ENCODE measurements around the gene PLEK. TPM values are rescaled to one million over a fixed set of nuclear protein-coding genes. Genes with fewer than 3 reads are reported as not detected.

Gene PLEK
- total RNA-seq, 1 donor from 2014 or later, result not detected

DNA sequence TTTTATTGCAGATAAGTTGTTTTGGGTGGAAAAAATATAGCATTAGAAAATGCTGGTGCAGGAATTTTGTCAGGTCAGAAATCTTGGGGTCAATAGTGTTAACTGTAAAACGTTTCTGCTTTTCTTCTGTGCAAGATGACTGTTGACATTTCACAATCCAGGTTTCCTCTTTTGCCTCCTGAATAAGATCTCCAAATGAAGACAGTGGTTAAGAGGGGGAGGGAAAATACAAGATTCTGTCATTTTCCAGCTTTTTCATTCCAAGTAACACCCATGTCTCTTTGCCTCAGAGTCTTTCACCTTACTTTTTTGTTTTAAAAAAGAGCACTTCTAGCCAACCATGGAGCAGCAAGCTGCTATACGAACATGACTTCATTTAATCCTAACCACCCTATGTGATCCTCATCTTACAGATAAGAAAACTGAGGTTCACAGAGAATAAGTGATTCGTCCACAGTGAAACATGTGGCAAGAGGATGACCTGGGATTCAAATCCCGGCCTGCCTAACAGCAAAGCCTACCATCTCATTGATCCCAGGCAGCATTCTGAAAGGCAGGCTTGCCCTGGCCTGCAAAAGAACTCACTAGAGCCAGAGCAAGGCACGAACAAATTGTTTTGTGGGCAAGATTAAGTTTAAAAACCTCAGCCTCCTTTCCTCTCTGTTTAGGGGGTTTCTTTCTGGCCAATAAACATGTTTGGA lies 3.0 kb downstream of the PLEK start:
- Mint-ChIP-seq H3K27ac (ENCODE audit: unreplicated experiment) (no peak overlapping the region), H3K9me3 (ENCODE audit: unreplicated experiment) (no peaks in the 10 kb centered on the region), H3K27me3 (ENCODE audit: unreplicated experiment) (no peaks in the 10 kb centered on the region), H3K4me1 (ENCODE audit: unreplicated experiment) (no peaks in the 10 kb centered on the region), H3K36me3 (ENCODE audit: low read depth, unreplicated experiment) (no peaks in the 10 kb centered on the region), H3K4me3 (ENCODE audit: unreplicated experiment) (no peak overlapping the region)
- DNase-seq (ENCODE audit: low spot score), result no peak
- TF ChIP-seq, protein P1, sequence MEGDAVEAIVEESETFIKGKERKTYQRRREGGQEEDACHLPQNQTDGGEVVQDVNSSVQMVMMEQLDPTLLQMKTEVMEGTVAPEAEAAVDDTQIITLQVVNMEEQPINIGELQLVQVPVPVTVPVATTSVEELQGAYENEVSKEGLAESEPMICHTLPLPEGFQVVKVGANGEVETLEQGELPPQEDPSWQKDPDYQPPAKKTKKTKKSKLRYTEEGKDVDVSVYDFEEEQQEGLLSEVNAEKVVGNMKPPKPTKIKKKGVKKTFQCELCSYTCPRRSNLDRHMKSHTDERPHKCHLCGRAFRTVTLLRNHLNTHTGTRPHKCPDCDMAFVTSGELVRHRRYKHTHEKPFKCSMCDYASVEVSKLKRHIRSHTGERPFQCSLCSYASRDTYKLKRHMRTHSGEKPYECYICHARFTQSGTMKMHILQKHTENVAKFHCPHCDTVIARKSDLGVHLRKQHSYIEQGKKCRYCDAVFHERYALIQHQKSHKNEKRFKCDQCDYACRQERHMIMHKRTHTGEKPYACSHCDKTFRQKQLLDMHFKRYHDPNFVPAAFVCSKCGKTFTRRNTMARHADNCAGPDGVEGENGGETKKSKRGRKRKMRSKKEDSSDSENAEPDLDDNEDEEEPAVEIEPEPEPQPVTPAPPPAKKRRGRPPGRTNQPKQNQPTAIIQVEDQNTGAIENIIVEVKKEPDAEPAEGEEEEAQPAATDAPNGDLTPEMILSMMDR (IDR thresholded peaks at IDR 0.05; ENCODE audit: unreplicated experiment), result no peak

DNA sequence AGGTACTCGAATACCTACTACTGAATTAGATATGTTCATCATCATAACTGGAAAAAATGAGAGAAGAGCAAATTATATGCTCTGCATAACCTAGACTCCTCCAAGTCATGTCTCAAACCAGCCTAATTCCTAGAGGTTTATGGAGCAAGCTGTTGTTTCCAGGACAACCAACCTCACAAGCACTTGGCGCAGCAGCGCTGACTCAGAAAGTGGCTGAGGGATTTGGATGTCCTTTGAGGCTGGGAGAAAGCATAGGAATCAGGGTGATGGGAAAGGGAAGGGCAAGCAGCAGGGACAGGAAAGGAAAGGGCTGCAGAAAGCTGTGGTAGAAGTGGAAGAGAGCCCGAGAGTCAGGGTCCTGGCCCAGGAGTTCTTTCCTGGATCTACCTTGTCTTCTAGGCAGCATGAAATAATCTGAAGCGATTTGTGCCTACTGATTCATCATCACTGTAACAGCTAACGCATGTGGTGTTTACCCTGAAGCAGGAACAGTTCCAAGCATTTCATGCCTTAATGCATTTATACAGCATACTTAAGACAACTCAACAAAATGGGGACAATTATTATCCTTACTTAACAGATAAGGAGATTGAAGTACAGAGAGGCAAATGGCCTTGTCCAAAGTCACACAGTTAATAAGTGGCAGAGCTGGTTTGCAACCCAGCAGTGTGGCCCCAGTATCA lies 3.7 kb downstream of the PLEK start:
- Mint-ChIP-seq H3K4me3 (ENCODE audit: unreplicated experiment) (no peak overlapping the region), H3K27me3 (ENCODE audit: unreplicated experiment) (no peaks in the 10 kb centered on the region), H3K36me3 (ENCODE audit: low read depth, unreplicated experiment) (no peaks in the 10 kb centered on the region), H3K27ac (ENCODE audit: unreplicated experiment) (no peak overlapping the region), H3K4me1 (ENCODE audit: unreplicated experiment) (no peaks in the 10 kb centered on the region), H3K9me3 (ENCODE audit: unreplicated experiment) (no peaks in the 10 kb centered on the region)
- no peak for DNase-seq (ENCODE audit: low spot score)
- TF ChIP-seq, protein P1 (IDR thresholded peaks at IDR 0.05; ENCODE audit: unreplicated experiment), result no peak

DNA sequence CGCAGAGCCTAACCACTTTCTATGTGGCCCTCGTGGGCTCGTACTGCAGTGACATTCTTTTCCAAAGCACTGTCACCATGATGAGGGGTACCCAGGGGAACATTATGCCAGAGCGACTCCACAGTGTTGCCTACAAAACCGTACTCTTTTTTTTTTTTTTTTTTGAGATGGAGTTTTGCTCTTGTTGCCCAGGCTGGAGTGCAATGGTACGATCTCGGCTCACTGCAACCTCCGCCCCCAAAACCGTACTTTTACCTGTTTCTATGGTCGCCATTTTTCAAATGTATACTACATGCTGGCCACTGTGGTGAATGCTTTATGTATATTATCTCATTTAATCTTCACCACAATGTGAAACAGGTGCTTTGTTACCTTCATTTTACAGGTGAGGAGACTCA lies 4.3 kb downstream of the PLEK start:
- Mint-ChIP-seq H3K36me3 (ENCODE audit: low read depth, unreplicated experiment) (no peaks in the 10 kb centered on the region), H3K27me3 (ENCODE audit: unreplicated experiment) (no peaks in the 10 kb centered on the region), H3K9me3 (ENCODE audit: unreplicated experiment) (no peaks in the 10 kb centered on the region), H3K4me1 (ENCODE audit: unreplicated experiment) (no peaks in the 10 kb centered on the region), H3K4me3 (ENCODE audit: unreplicated experiment) (no peak overlapping the region), H3K27ac (ENCODE audit: unreplicated experiment) (no peak overlapping the region)
- DNase-seq (ENCODE audit: low spot score), result no peak
- TF ChIP-seq, protein P1 (IDR thresholded peaks at IDR 0.05; ENCODE audit: unreplicated experiment), result no peak

DNA sequence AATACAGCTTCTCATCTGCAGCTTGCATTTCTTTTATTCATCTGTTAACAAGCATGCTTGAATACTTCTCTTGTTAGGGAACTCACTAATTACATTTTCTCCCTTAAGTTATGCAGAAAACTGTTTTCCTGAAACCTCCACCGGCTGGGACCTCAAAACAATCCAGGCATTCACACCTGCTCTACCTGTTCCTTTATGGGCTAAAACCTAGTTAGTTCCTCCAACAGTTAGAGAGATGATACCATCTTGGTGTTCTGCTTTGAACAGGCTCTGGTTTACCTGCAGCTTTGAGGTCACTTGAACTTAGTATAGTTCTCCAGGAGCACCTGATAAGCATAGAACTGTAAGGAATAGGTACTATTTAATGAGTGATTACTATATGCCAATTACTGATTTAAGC lies 6.1 kb downstream of the PLEK start:
- Mint-ChIP-seq H3K27me3 (ENCODE audit: unreplicated experiment) (no peaks in the 10 kb centered on the region), H3K36me3 (ENCODE audit: low read depth, unreplicated experiment) (no peaks in the 10 kb centered on the region), H3K27ac (ENCODE audit: unreplicated experiment) (no peak overlapping the region), H3K4me1 (ENCODE audit: unreplicated experiment) (no peaks in the 10 kb centered on the region), H3K4me3 (ENCODE audit: unreplicated experiment) (no peak overlapping the region), H3K9me3 (ENCODE audit: unreplicated experiment) (no peaks in the 10 kb centered on the region)
- no peak for DNase-seq (ENCODE audit: low spot score)
- TF ChIP-seq, protein P1 (IDR thresholded peaks at IDR 0.05; ENCODE audit: unreplicated experiment), result no peak

DNA sequence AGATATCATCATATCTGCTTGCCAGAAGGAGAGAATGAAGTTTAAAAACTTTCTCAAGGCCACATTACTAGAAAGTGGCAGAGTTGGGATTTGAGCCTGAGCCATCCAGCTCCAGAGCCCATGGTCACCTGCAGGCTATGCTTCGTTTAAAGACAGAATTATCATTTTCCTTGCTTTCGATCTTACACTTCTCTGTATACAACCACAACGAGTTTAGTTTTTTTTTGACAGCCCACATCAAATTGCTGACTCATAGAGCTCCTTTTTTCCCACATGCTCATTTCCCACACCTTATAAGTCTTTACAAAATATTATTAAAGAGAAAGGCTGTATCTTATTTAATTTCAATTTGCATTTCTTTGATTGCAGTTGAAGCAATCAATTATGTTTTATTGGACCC lies 6.5 kb downstream of the PLEK start:
- Mint-ChIP-seq H3K27me3 (ENCODE audit: unreplicated experiment) (no peaks in the 10 kb centered on the region), H3K4me1 (ENCODE audit: unreplicated experiment) (no peaks in the 10 kb centered on the region), H3K9me3 (ENCODE audit: unreplicated experiment) (no peaks in the 10 kb centered on the region), H3K4me3 (ENCODE audit: unreplicated experiment) (no peak overlapping the region), H3K36me3 (ENCODE audit: low read depth, unreplicated experiment) (no peaks in the 10 kb centered on the region), H3K27ac (ENCODE audit: unreplicated experiment) (no peak overlapping the region)
- no peak for DNase-seq (ENCODE audit: low spot score)
- TF ChIP-seq, protein P1 (IDR thresholded peaks at IDR 0.05; ENCODE audit: unreplicated experiment), result no peak

Measured in endothelial cell (in vitro differentiated cells).